NB4 (cell line): ENCODE measurements around the gene EMP2.

Experiments
- DNase-seq: peaks from one replicate; pipeline ENCODE4 v3.0.0; 2010; ENCODE audit warnings: low read depth
- H3K4me3 ChIP-seq: one replicate; pipeline ENCODE4 v1.5.1; 2011; ENCODE audit warnings: mild to moderate bottlenecking, low read depth, low read length, moderate library complexity
- MYC ChIP-seq: IDR thresholded peaks from 2 replicates; pipeline ENCODE4 v1.6.1; 2011; ENCODE audit warnings: low read depth, low read length
- POLR2A ChIP-seq: IDR thresholded peaks from 2 replicates; pipeline ENCODE4 v1.6.1; 2011; ENCODE audit warnings: mild to moderate bottlenecking; ENCODE audit not compliant: insufficient read length; ENCODE audit errors: extremely low read depth
- TF ChIP-seq, protein P1 (sequence below): IDR thresholded peaks from 2 replicates; pipeline ENCODE4 v1.6.1; 2011; ENCODE audit warnings: low read depth, low read length
- TF ChIP-seq, protein P2 (sequence below): IDR thresholded peaks from one replicate; pipeline ENCODE4 v1.5.1; 2012; ENCODE audit warnings: low read depth, low read length

Gene EMP2

DNA sequence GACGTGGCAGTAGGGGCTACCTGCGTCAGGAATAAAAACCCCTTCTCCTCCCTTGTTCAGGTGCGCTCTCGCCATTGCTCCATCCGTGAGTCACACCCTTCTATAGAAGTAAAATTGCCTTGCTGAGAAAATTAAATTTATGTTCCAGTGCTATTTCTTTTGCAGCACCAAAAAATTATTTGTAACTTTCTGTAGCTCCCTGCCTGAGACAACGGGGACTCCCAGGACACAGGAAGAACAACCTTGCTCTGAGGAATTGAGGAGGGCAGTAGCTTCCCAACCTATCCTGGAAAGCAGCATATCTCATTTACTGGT lies 85.4 kb downstream of the EMP2 start:
- DNase-seq: no peak
- TF ChIP-seq, protein P1, sequence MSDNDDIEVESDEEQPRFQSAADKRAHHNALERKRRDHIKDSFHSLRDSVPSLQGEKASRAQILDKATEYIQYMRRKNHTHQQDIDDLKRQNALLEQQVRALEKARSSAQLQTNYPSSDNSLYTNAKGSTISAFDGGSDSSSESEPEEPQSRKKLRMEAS: no peak
- TF ChIP-seq, protein P2, sequence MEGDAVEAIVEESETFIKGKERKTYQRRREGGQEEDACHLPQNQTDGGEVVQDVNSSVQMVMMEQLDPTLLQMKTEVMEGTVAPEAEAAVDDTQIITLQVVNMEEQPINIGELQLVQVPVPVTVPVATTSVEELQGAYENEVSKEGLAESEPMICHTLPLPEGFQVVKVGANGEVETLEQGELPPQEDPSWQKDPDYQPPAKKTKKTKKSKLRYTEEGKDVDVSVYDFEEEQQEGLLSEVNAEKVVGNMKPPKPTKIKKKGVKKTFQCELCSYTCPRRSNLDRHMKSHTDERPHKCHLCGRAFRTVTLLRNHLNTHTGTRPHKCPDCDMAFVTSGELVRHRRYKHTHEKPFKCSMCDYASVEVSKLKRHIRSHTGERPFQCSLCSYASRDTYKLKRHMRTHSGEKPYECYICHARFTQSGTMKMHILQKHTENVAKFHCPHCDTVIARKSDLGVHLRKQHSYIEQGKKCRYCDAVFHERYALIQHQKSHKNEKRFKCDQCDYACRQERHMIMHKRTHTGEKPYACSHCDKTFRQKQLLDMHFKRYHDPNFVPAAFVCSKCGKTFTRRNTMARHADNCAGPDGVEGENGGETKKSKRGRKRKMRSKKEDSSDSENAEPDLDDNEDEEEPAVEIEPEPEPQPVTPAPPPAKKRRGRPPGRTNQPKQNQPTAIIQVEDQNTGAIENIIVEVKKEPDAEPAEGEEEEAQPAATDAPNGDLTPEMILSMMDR: no peak
- no peak for TF ChIP-seq MYC
- no peak for TF ChIP-seq POLR2A
- no peak overlapping the region for H3K4me3 ChIP-seq

DNA sequence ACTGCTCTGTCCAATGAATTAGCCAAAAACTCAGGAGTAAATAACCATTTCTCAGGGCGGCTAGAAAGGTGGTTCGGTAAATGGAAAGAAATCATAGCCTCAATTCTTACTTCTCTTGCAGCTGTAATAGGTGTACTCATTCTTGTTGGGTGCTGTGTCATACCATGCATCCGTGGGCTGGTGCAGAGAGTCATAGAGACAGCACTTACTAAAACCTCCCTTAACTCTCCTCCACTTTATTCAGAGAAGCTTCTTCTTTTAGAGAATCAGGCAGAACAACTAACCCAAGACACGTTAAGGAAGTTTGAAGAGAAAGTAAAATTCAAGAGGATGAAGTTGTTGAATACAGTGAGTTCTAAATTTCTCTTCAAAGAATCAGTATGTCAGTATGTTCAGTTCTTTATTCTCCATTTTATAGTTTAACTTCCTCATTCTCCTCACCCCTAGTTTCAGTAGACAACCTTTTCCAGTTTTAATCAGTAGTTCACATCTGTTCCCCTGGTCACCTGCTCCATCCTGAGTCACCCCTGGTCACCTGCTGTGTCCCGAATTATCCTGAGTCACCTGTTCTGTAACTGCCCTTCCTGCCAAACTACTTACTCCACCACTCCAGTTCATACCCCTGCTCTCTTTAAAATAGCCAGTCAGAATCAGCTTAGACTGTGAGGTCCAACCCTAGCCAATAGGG lies 85.9 kb downstream of the EMP2 start:
- TF ChIP-seq, protein P1: no peak
- TF ChIP-seq, protein P2: no peak
- no peak overlapping the region for H3K4me3 ChIP-seq
- no peak for DNase-seq

DNA sequence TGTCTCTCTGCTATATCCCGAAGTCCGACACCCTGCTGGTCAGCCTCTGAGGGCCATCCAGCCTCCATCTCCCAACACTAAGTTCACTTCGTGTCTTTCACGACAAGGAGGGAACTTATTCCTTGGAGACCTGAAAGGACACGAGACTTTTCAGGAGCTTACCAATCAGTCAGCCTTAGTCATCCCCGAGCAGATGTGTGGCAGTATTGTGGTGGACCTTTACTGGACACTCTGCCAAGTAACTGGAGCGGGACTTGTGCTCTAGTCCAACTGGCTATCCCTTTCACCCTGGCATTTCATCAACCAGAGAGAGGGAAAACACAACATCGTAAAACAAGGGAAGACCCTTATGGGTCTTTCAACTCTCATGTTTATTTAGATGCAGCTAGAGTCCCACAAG lies 87.1 kb downstream of the EMP2 start:
- TF ChIP-seq MYC (no peak), POLR2A (no peak)
- TF ChIP-seq, protein P2: no peak
- TF ChIP-seq, protein P1: no peak
- no peak overlapping the region for H3K4me3 ChIP-seq
- DNase-seq: no peak

DNA sequence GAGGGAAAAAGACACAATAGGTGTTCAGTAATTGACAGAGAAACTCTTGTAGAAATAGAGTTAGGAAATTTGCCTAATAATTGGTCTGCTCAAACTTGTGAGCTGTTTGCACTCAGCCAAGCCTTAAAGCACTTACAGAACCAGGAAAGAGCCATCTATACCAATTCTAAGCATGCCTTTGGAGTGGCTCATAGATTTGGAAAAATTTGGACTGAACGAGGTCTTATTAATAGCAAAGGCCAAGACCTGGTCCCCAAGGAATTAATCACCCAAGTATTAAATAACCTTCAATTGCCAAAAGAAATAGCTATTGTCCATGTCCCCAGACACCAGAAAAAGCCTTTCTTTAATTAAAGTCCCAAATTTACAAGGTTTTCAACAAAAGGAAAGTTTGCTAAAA lies 90.3 kb downstream of the EMP2 start:
- no peak overlapping the region for H3K4me3 ChIP-seq
- no peak for DNase-seq
- TF ChIP-seq MYC: no peak
- TF ChIP-seq, protein P2: no peak
- TF ChIP-seq, protein P1: no peak
- no peak for TF ChIP-seq POLR2A

DNA sequence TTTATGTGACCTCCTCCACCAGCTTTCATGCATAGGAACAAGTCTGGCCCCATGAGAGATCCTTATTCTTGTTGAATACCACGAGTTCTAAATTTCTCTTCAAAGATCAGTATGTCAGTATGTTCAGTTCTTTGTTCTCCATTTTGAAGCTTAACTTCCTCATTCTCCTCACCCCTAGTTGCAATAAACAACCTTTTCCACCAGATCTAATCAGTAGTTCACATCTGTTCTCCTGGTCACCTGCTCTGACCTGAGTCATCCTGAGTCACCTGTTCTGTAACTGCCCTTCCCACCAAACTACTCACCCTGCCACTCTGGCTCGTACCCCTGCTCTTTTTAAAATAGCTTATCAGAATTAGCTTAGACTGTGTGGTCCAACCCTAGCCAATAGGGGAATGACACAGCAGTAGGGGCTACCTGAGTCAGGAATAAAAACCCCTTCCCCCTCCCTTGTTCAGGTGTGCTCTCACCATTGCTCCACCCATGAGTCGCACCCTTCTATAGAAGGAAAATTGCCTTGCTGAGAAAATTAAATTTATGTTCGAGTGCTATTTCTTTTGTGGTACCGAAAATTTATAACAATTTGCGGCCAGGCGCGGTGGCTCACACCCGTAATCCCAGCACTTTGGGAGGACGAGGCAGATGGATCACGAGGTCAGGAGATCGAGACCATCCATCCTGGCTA lies 94.6 kb downstream of the EMP2 start:
- no peak overlapping the region for H3K4me3 ChIP-seq
- TF ChIP-seq POLR2A: no peak
- TF ChIP-seq, protein P2: no peak
- TF ChIP-seq, protein P1: no peak
- TF ChIP-seq MYC: no peak
- peak; percentile 50 for DNase-seq
